ENCODE data around the gene OXSR1. TPM values are rescaled to one million over a fixed set of nuclear protein-coding genes. Genes with fewer than 3 reads are reported as not detected.

The OXSR1 gene
- total RNA-seq, 1 donor from 2014 or later, result 22.9 TPM

GRCh38 chr3:38140326-38141172 is 24.8 kb upstream of the OXSR1 start:
- no peaks in the 10 kb centered on the region for H3K9me3 ChIP-seq (replicated peaks)
- H3K4me1 ChIP-seq, result peaks cover 44% of the 10 kb centered on the region
- intact Hi-C loops (cut with micrococcal nuclease), result no loop called here
- no peak for DNase-seq
- peaks cover 19% of the 10 kb centered on the region for H3K36me3 ChIP-seq
- TF ChIP-seq CTCF (IDR thresholded peaks at IDR 0.05; ENCODE audit: borderline replicate concordance), result no peak
- no peak overlapping the region for H3K27ac ChIP-seq (replicated peaks)
- no peak overlapping the region for H3K4me3 ChIP-seq
- no peaks in the 10 kb centered on the region for H3K27me3 ChIP-seq (ENCODE audit: low read depth)

- intact Hi-C loops (cut with micrococcal nuclease), result no loop called here
- Histone ChIP-seq H3K4me1 (peaks cover 36% of the 10 kb centered on the region), H3K36me3 (peaks cover 18% of the 10 kb centered on the region), H3K9me3 (replicated peaks) (peaks cover 7% of the 10 kb centered on the region), H3K27me3 (ENCODE audit: low read depth) (no peaks in the 10 kb centered on the region), H3K4me3 (no peak overlapping the region), H3K27ac (replicated peaks) (no peak overlapping the region)
- TF ChIP-seq CTCF (IDR thresholded peaks at IDR 0.05; ENCODE audit: borderline replicate concordance), result no peak
- no peak for DNase-seq
These were observed 24.0 kb upstream of the OXSR1 start for GRCh38 chr3:38141173-38141951.

- DNase-seq, result no peak
- H3K27me3 ChIP-seq (ENCODE audit: low read depth), result no peaks in the 10 kb centered on the region
- H3K4me3 ChIP-seq, result no peak overlapping the region
- TF ChIP-seq CTCF (IDR thresholded peaks at IDR 0.05; ENCODE audit: borderline replicate concordance), result no peak
- peaks cover 13% of the 10 kb centered on the region for H3K9me3 ChIP-seq (replicated peaks)
- H3K36me3 ChIP-seq, result peaks cover 18% of the 10 kb centered on the region
- intact Hi-C loops (cut with micrococcal nuclease), result no loop called here
- H3K27ac ChIP-seq (replicated peaks), result no peak overlapping the region
- peaks cover 31% of the 10 kb centered on the region for H3K4me1 ChIP-seq
These were observed 23.4 kb upstream of the OXSR1 start for GRCh38 chr3:38141952-38142273.

GRCh38 chr3:38142959-38143358 is 22.4 kb upstream of the OXSR1 start:
- intact Hi-C loops (cut with micrococcal nuclease), result no loop called here

GRCh38 chr3:38143511-38143910 is 21.8 kb upstream of the OXSR1 start:
- DNase-seq, result no peak
- Histone ChIP-seq H3K36me3 (peaks cover 18% of the 10 kb centered on the region), H3K4me1 (peaks cover 18% of the 10 kb centered on the region), H3K27ac (replicated peaks) (no peak overlapping the region), H3K27me3 (ENCODE audit: low read depth) (no peaks in the 10 kb centered on the region), H3K9me3 (replicated peaks) (peaks cover 17% of the 10 kb centered on the region), H3K4me3 (no peak overlapping the region)
- intact Hi-C loops (cut with micrococcal nuclease), result no loop called here
- no peak for TF ChIP-seq CTCF (IDR thresholded peaks at IDR 0.05; ENCODE audit: borderline replicate concordance)

More at GRCh38 chr3:38142959-38143358, 22.4 kb upstream of the OXSR1 start:
- TF ChIP-seq CTCF (IDR thresholded peaks at IDR 0.05; ENCODE audit: borderline replicate concordance), result no peak
- Histone ChIP-seq H3K36me3 (peaks cover 18% of the 10 kb centered on the region), H3K27ac (replicated peaks) (no peak overlapping the region), H3K27me3 (ENCODE audit: low read depth) (no peaks in the 10 kb centered on the region), H3K4me1 (peaks cover 23% of the 10 kb centered on the region), H3K9me3 (replicated peaks) (peaks cover 17% of the 10 kb centered on the region), H3K4me3 (no peak overlapping the region)
- no peak for DNase-seq
